Measurements from ENCODE around the gene PIAS1. TPM values are rescaled to one million over a fixed set of nuclear protein-coding genes. Genes with fewer than 3 reads are reported as not detected.
"Not testable (repeated sequence)": the region's sequence is repeated elsewhere in the genome, so short reads cannot be mapped to it uniquely, and the experiment has no call there.

PIAS1 gene
- total RNA-seq, 1 experiment from 2014 or later, result 14.9 TPM

- no peak for DNase-seq (ENCODE audit: low read depth)
Measured at GRCh38 chr15:68234060-68234459, 179.9 kb downstream of the PIAS1 start.

GRCh38 chr15:68234520-68234919 is 180.4 kb downstream of the PIAS1 start:
- DNase-seq (ENCODE audit: low read depth), result not testable (repeated sequence)

- no peak for DNase-seq (ENCODE audit: low read depth)
Measured at GRCh38 chr15:68235022-68235421, 180.9 kb downstream of the PIAS1 start.

- no peak for DNase-seq (ENCODE audit: low read depth)
Measured at GRCh38 chr15:68239025-68239424, 184.9 kb downstream of the PIAS1 start.

GRCh38 chr15:68241088-68241935 is 187.2 kb downstream of the PIAS1 start:
- no peak for DNase-seq (ENCODE audit: low read depth)

Other genes with a start within 250 kb of the PIAS1 start
- not detected in 2 replicates for gene SKOR1, start 228.8 kb upstream of the PIAS1 start, total RNA-seq (2014; rRNA removed; shearing (Covaris generic))
- not detected in 2 replicates for gene RNU6-1, start 214.3 kb upstream of the PIAS1 start, total RNA-seq (2014; rRNA removed; shearing (Covaris generic))
- 2.3 and 4.2 TPM in 2 replicates for gene CALML4, start 151.0 kb downstream of the PIAS1 start, total RNA-seq (2014; rRNA removed; shearing (Covaris generic))
- 10.0 and 17.6 TPM in 2 replicates for gene CLN6, start 175.4 kb downstream of the PIAS1 start, total RNA-seq (2014; rRNA removed; shearing (Covaris generic))
- 19.1 and 21.3 TPM in 2 replicates for gene FEM1B, start 223.4 kb downstream of the PIAS1 start, total RNA-seq (2014; rRNA removed; shearing (Covaris generic))

All from Daoy (cell line).